Right renal cortex interstitium (tissue), 3 donors: ENCODE results near the gene AFMID. TPM values are rescaled to one million over a fixed set of nuclear protein-coding genes. Genes with fewer than 3 reads are reported as not detected.
"Not testable (repeated sequence)": the region's sequence is repeated elsewhere in the genome, so short reads cannot be mapped to it uniquely, and the experiment has no call there.

Source experiments
- DNase-seq, 3 donors: peaks; one replicate each; pipeline ENCODE4 v3.0.0-alpha.2; 2013; ENCODE audit warnings: low read depth in 3 of 3, low spot score in 2 of 3
- polyA plus RNA-seq, 3 donors: library from polyadenylated mRNA; unstranded; fragments of 120-200 nt; gene quantifications; one replicate each; pipeline ENCODE4 v1.2.1, GENCODE V29; 2013; ENCODE audit not compliant: insufficient read length in 3 of 3

The AFMID gene
- polyA plus RNA-seq, 3 donors: 59.5 to 64.2 (median 60.5) TPM

DNA sequence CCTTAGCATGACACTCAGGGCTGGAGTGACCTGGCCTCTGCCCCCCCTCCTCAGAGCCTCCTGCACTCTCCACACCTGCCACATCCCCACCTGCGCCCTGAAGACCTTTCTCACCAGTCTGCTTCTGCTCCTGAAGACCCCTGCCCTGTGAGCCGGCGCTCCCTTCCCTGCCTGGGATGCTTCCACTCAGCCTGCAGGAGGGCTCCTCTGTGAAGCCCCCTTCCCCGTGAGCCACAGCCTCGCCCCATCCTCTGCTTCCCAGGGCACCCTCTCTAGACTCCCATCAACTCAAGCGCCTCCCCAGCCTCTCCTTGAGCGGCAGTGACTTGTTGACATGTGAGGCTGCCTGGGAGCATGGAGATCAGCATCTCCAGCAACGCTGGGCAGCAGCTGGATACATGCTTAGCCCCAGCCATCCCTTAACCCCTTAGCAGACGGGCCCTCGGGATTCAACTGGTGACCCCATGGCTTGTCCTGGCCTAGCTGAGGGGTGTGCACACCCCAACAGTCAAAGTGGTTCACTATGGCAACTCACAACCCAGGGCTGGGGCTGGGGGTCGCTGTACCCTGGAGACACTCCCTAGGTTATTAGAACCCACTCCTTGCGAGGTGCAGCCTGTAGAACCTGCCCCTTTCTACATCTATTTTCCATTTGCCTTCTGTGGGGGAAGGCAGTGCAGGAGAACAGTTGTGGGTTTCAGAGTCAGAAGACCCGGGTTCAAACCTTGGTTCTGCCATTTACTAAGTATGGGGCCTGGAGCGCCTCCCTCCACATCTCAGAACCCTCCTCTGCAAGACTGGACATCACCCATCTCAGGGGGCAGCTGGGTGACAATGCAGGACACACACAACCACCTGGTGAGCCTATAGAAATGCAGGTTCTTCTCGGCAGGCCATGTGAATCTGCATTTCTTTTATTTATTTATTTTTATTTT, 65.8 kb downstream of the AFMID start:
- no peak for DNase-seq

GRCh38 chr17:78253636-78253945, 66.4 kb downstream of the AFMID start:
- not testable (repeated sequence) for DNase-seq

DNA sequence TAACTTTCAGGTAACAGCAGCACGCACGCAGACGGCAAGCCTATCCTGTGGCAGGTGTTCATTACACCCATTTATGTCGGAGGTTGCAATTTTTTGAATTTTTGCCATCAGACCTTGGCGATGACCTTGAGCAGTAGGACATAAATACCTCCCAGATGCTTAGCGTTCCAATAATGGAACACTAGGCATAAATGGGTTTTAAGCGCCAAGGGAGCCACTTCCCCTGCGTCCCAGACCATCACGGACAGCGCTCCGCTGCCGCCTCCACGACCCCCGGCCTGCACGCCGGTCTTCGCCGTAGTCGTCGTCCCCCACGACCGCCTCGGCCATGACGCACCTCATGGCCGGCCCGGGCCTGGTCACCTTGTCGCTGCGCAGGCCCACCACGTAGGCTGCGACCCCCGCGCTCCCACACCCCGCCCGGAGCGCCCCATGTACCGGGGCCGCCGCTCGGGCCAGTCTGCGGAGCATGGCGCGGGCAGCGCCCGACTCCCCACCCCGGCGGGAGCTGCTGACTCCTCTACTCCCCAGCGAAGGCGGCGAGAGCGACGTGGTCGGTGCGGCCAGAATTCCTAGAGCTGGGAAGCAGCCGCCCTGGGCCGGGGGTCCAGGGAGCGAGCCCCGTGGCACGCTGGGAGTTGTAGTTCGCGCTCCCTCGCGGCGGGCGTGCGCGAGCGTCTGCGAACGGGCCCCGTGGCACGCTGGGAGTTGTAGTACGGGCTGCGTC, 66.9 kb downstream of the AFMID start:
- peak in 2 of 3 donors; percentile 77 to 88 for DNase-seq

- no peak for DNase-seq
Observed at GRCh38 chr17:78255029-78255656, 68.0 kb downstream of the AFMID start.

DNA sequence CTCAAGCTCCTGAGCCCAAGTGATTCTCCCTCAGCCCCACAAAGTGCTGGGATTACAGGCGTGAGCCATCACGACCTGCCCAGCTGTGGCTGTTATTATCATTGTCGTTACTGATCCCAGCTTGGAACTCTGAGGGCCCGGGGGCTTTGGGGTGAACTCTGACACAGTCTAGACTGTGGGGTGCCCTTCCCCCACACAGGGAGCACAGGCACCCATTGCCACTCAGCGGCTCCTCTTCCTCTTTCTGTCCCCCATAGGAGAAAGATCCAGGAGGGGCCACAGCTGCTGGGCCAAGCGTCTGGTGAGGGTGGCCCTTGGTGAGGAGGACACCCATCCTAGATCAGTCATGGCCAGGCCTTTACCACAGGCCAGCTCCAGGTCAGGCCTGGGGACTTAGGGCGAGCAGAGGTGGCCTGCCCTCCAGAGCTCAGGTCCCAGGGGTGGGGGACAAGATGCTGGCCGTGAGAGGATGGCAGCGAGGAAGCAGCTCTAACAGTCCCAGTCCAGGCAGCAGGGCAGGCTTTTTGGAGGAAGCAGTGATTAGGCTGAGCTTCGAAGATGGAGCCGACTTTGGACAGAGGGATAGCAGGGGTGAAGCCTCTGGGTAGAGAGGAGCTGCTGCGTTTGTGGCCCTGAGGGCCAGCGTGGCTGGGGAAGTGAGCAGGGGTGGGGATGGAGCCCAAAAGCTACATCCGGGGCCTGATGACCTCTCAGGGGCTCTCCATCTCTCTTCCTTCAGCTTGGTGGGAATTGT, 69.0 kb downstream of the AFMID start:
- no peak for DNase-seq

- DNase-seq: no peak
Observed at GRCh38 chr17:78256707-78257591, 69.8 kb downstream of the AFMID start.

Other genes starting within 250 kb of the AFMID start
- gene TNRC6C, start 228.7 kb upstream of the AFMID start, polyA plus RNA-seq: 10 to 100 TPM; 12.6 to 13.6 (median 12.8) TPM
- 10 to 100 TPM; 13.4 to 20.1 (median 17.4) TPM for gene TMC6, start 58.6 kb upstream of the AFMID start, polyA plus RNA-seq
- 1 to 10 TPM in 2 of 3 donors, under 1 TPM in 1; 0.97 to 1.7 (median 1.5) TPM for gene TMC8, start 56.6 kb upstream of the AFMID start, polyA plus RNA-seq
- gene C17orf99, start 41.0 kb upstream of the AFMID start, polyA plus RNA-seq: under 1 TPM; 0.06 to 0.26 (median 0.19) TPM
- 10 to 100 TPM; 49.8 to 67.7 (median 56.9) TPM for gene SYNGR2, start 18.8 kb upstream of the AFMID start, polyA plus RNA-seq
- gene TK1, start 310 bp upstream of the AFMID start, polyA plus RNA-seq: 10 to 100 TPM; 23.2 to 25.3 (median 24.6) TPM
- gene BIRC5, start 26.9 kb downstream of the AFMID start, polyA plus RNA-seq: 10 to 100 TPM; 23.7 to 28.6 (median 25.2) TPM
- not detected for gene TMEM235, start 44.3 kb downstream of the AFMID start, polyA plus RNA-seq
- gene SOCS3, start 172.7 kb downstream of the AFMID start, polyA plus RNA-seq: 10 to 100 TPM; 10.5 to 30.6 (median 11.5) TPM
- gene PGS1, start 191.3 kb downstream of the AFMID start, polyA plus RNA-seq: 10 to 100 TPM; 38.8 to 41.3 (median 39.1) TPM